DOHH2 (cell line): ENCODE measurements around the gene NUBP2.

Source experiments
- H3F3A ChIP-seq: fragments of 200-600 bp; sonication (generic), shearing (Covaris generic); 2 replicates; pipeline ENCODE4 v1.6.0; 2016; ENCODE audit warnings: antibody characterized with exemption, mild to moderate bottlenecking; ENCODE audit not compliant: control insufficient read depth, insufficient read depth
- H3K27ac ChIP-seq: fragments of 200-600 bp; sonication (generic); 2 replicates; pipeline ENCODE4 v1.5.1; 2014; ENCODE audit warnings: low read depth, mild to moderate bottlenecking, low read length, moderate library complexity
- H3K27me3 ChIP-seq: fragments of 200-600 bp; sonication (generic); 2 replicates; pipeline ENCODE4 v1.6.1; 2014; ENCODE audit warnings: mild to moderate bottlenecking, low read length, mixed read lengths; ENCODE audit not compliant: control insufficient read depth
- H3K36me3 ChIP-seq: fragments of 200-600 bp; sonication (generic); 2 replicates; pipeline ENCODE4 v1.6.1; 2014; ENCODE audit warnings: mild to moderate bottlenecking, low read length, moderate library complexity, mixed read lengths; ENCODE audit not compliant: control insufficient read depth
- H3K4me1 ChIP-seq: fragments of 200-600 bp; sonication (generic); 2 replicates; pipeline ENCODE4 v1.6.1; 2014; ENCODE audit warnings: mild to moderate bottlenecking, low read length, mixed read lengths; ENCODE audit not compliant: control insufficient read depth
- H3K4me2 ChIP-seq: fragments of 200-600 bp; sonication (generic); 2 replicates; pipeline ENCODE4 v1.6.0; 2014; ENCODE audit warnings: mild to moderate bottlenecking, low read length, moderate library complexity
- H3K4me3 ChIP-seq: fragments of 200-600 bp; sonication (generic); 2 replicates; pipeline ENCODE4 v1.5.1; 2014; ENCODE audit warnings: mild to moderate bottlenecking, low read length, mixed read lengths
- H3K79me2 ChIP-seq: fragments of 200-600 bp; sonication (generic); 2 replicates; pipeline ENCODE4 v1.6.1; 2014; ENCODE audit warnings: mild to moderate bottlenecking, low read length, mixed read lengths; ENCODE audit not compliant: control insufficient read depth
- H3K9me2 ChIP-seq: fragments of 200-600 bp; sonication (generic); replicated peaks from 2 replicates; pipeline ENCODE4 v1.6.1; 2014; ENCODE audit warnings: mild to moderate bottlenecking, low read length, mixed read lengths; ENCODE audit not compliant: control insufficient read depth
- H3K9me3 ChIP-seq: fragments of 200-600 bp; sonication (generic); 2 replicates; pipeline ENCODE4 v1.6.1; 2014; ENCODE audit warnings: antibody characterized with exemption, low read length, mixed read lengths; ENCODE audit not compliant: control insufficient read depth, insufficient read depth
- H4K20me1 ChIP-seq: fragments of 200-600 bp; sonication (generic); 2 replicates; pipeline ENCODE4 v1.6.0; 2014; ENCODE audit warnings: low read depth, mild to moderate bottlenecking, antibody characterized with exemption, low read length, moderate library complexity; ENCODE audit not compliant: control insufficient read depth, insufficient read depth
- EZH2phosphoT487 ChIP-seq: fragments of 200-600 bp; sonication (generic); IDR thresholded peaks from 2 replicates; pipeline ENCODE4 v1.6.1; 2017; ENCODE audit warnings: borderline replicate concordance, mild to moderate bottlenecking, antibody characterized with exemption, low read length, moderate library complexity, mixed read lengths
- TF ChIP-seq, protein P1 (sequence below): fragments of 200-600 bp; sonication (generic); IDR thresholded peaks from one replicate; pipeline ENCODE4 v1.5.1; 2014; ENCODE audit warnings: antibody characterized with exemption, mild to moderate bottlenecking, low read depth, low read length; ENCODE audit not compliant: poor library complexity, severe bottlenecking

NUBP2 gene

DNA sequence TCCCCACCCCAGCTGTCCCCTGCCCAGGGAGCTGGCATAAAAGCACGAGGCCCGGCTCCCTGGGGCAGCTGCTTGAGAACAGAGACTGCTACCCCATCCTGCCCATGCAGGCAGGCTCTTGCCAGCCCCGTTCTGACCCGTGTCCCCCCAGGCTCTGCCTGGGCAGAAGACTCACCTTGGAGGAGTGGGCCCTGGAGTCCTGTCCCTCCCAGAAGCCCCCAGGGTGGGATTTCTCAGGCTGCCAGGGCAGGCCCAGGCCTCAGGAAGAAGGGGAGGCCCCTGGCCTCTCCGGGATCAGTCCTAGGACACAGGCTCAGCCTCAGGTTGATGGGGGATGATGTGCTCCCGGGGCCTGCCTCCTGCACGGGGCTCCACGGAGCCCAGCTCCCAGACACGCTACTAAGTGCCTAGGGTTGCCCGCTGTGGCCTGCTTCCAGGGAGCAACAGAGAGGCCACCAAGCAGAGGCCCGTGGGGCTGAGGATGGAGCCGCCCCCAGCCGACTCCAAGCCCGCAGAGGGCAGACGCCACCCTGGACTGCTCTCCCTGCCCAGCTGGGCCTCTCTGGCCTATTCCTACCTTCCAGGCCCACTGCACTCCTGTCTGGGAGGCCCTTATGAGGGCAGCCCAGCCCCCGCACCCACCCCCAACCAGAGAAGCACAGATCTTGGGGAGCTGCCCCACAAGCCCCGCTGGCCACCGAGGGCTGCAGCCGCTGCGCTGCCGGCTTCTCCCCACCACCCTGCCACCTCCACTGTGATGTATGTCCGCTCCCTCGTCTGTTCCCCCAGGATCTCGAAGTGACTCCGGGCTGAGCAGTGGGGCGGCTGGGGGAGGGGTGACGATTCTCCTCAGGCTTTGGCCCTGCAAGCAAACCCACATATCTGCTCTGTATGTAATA lies 13.1 kb upstream of the NUBP2 start:
- Histone ChIP-seq H3K4me1 (peaks cover 19% of the 10 kb centered on the region), H3K36me3 (peaks cover 79% of the 10 kb centered on the region), H3K9me3 (no peaks in the 10 kb centered on the region), H3K4me3 (peak overlapping the region; percentile 99), H3K79me2 (peaks cover 43% of the 10 kb centered on the region), H3K27me3 (no peaks in the 10 kb centered on the region), H3K9me2 (no peaks in the 10 kb centered on the region), H3K4me2 (peak overlapping the region; percentile 96), H4K20me1 (no peaks in the 10 kb centered on the region), H3F3A (peaks cover 18% of the 10 kb centered on the region), H3K27ac (peak overlapping the region; percentile 83; the same call in 1 of the 2 replicates)
- TF ChIP-seq, protein P1, sequence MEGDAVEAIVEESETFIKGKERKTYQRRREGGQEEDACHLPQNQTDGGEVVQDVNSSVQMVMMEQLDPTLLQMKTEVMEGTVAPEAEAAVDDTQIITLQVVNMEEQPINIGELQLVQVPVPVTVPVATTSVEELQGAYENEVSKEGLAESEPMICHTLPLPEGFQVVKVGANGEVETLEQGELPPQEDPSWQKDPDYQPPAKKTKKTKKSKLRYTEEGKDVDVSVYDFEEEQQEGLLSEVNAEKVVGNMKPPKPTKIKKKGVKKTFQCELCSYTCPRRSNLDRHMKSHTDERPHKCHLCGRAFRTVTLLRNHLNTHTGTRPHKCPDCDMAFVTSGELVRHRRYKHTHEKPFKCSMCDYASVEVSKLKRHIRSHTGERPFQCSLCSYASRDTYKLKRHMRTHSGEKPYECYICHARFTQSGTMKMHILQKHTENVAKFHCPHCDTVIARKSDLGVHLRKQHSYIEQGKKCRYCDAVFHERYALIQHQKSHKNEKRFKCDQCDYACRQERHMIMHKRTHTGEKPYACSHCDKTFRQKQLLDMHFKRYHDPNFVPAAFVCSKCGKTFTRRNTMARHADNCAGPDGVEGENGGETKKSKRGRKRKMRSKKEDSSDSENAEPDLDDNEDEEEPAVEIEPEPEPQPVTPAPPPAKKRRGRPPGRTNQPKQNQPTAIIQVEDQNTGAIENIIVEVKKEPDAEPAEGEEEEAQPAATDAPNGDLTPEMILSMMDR = no peak
- TF ChIP-seq EZH2phosphoT487 = no peak

DNA sequence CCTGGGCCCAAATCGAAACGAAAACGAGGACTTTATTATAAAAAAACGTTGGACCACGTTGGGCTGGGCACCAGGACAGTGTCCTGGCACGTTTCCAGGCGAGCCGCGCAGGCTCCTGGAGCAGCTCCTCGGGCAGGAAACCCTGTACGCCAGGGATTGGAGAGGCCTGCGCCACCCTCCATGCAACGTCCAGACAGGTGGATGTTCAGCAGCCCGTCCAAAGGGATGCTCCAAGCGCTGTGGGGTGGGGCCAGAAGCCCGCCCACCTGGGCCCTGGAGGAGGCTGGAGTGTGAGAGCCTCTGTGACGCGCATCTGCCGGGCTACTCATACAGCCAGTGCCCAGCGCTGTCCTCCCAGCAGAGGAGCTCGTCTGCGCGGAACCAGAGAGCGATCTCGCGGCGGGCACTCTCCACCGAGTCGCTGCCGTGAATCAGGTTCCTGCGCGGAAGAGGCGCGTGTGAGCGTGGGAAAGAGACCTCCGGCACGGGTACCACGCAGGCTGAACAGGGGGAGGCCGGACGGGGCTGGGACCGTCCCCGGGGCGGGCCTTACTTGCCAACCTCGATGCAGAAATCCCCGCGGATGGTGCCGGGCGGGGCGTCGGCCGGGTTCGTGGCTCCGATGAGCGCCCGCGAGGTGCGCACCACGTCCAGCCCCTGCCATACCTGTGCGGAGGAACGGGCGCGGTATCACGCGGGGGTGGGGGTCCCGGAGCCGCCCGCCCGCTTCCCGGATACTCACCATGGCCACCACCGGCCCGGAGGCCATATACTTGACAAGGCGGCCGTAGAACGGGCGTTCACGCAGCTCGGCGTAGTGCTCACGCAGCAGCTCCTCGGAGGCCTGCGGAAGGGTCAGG lies 12.2 kb upstream of the NUBP2 start:
- peak overlapping the region; percentile 99 for H3K4me3 ChIP-seq
- H3K79me2 ChIP-seq = peaks cover 52% of the 10 kb centered on the region
- no peaks in the 10 kb centered on the region for H4K20me1 ChIP-seq
- H3K4me1 ChIP-seq = peaks cover 23% of the 10 kb centered on the region
- H3K9me2 ChIP-seq = no peaks in the 10 kb centered on the region
- no peaks in the 10 kb centered on the region for H3K9me3 ChIP-seq
- TF ChIP-seq, protein P1 = no peak
- TF ChIP-seq EZH2phosphoT487 = no peak
- no peaks in the 10 kb centered on the region for H3K27me3 ChIP-seq
- peak overlapping the region; percentile 96 for H3K4me2 ChIP-seq
- peaks cover 18% of the 10 kb centered on the region for H3F3A ChIP-seq
- H3K27ac ChIP-seq = peak overlapping the region; percentile 83
- H3K36me3 ChIP-seq = peaks cover 79% of the 10 kb centered on the region

DNA sequence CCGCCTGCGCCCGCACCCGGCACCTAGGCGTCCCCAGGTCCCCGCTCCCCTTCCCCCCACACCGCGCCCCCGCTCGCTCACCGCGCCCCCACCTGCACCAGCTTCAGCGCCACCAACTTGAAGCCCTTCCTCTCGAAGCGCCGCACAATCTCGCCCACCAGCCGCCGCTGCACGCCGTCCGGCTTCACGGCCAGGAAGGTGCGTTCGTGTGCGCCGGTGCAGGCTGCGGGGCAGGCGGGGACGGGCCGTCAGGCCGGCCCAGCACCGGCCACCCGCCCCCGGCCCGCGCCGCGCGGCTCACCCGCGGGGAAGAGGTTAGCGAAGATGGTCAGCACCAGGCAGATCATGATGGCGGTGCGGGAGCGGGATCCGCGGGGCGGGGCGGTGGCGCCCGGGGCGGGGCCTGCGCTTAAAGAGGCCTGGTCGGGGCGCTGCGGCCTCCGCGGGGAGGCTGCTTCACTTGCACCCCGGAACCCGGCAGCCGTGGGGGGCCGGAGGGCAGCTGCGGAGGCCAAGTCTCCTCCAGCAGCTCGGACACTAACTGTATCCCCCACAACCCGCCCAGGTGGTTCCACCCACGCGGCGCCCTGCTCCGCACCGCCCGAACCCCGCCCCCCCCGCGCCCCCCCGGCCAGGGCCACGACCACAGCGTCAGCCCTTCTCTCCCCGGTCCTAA lies 11.4 kb upstream of the NUBP2 start, which contains the start of gene NME3:
Gene NME3 (minus strand): TSS at position 356 of the 676 bp plus-strand sequence. CDS start 9 bp downstream, at position 347.
- Histone ChIP-seq H3F3A (peaks cover 18% of the 10 kb centered on the region), H3K4me2 (peak within 1 kb of the TSS; percentile 96), H3K4me3 (peak within 1 kb of the TSS; percentile 99), H3K79me2 (peaks cover 53% of the 10 kb centered on the region), H3K9me3 (no peaks in the 10 kb centered on the region), H3K27me3 (no peaks in the 10 kb centered on the region), H3K4me1 (peaks cover 23% of the 10 kb centered on the region), H3K27ac (peak within 1 kb of the TSS; percentile 83), H3K36me3 (peaks cover 77% of the 10 kb centered on the region), H3K9me2 (no peaks in the 10 kb centered on the region), H4K20me1 (no peaks in the 10 kb centered on the region)
- TF ChIP-seq, protein P1 = no peak
- no peak for TF ChIP-seq EZH2phosphoT487
